Spleen (tissue), 11 donors: ENCODE results near the gene BMP6. TPM values are rescaled to one million over a fixed set of nuclear protein-coding genes. Genes with fewer than 3 reads are reported as not detected.

ENCODE experiments used
- DNase-seq: peaks from one replicate; pipeline ENCODE4 v3.0.0-alpha.2; 2020
- H3K27ac ChIP-seq, 8 donors: fragments of 200-600 bp; sonication (generic) in 7 of 8; 1 replicate in 4 of 8; 2 replicates in 4 of 8; pipeline versions ENCODE4 v1.5.0 to v1.8.0; 2016 to 2021; ENCODE audit warnings: inconsistent platforms in 4 of 8, mild to moderate bottlenecking in 4 of 8, moderate library complexity in 1 of 8
- H3K27me3 ChIP-seq, 7 donors: fragments of 200-600 bp; sonication (generic) in 6 of 7; replicated peaks in 1 of 7; 1 replicate in 4 of 7; 2 replicates in 3 of 7; pipeline versions ENCODE4 v1.5.0 to v1.8.0; 2016 to 2021; ENCODE audit warnings: inconsistent platforms in 3 of 7, mild to moderate bottlenecking in 1 of 7
- H3K36me3 ChIP-seq, 6 donors: fragments of 200-600 bp; sonication (generic) in 5 of 6; 1 replicate in 4 of 6; 2 replicates in 2 of 6; pipeline versions ENCODE4 v1.5.0 to v1.8.0; 2016 to 2021; ENCODE audit warnings: inconsistent platforms in 2 of 6
- H3K4me1 ChIP-seq, 6 donors: fragments of 200-600 bp; sonication (generic) in 5 of 6; 1 replicate in 3 of 6; 2 replicates in 3 of 6; pipeline versions ENCODE4 v1.5.0 to v1.8.0; 2016 to 2021; ENCODE audit warnings: inconsistent platforms in 3 of 6
- H3K4me3 ChIP-seq, 8 donors: fragments of 200-600 bp; sonication (generic) in 7 of 8; 1 replicate in 4 of 8; 2 replicates in 4 of 8; pipeline versions ENCODE4 v1.5.0 to v1.8.0; 2016 to 2021; ENCODE audit warnings: inconsistent platforms in 4 of 8, mild to moderate bottlenecking in 4 of 8, moderate library complexity in 2 of 8
- H3K9me3 ChIP-seq, 8 donors: fragments of 200-600 bp; sonication (generic) in 7 of 8; 1 replicate in 4 of 8; 2 replicates in 4 of 8; pipeline versions ENCODE4 v1.5.0 to v1.8.0; 2016 to 2021; ENCODE audit warnings: inconsistent platforms in 4 of 8
- POLR2A ChIP-seq, 3 donors: fragments of 450-650 bp; IDR thresholded peaks; one replicate each; pipeline ENCODE4 v1.5.1; 2017; ENCODE audit warnings: antibody characterized with exemption in 3 of 3, mild to moderate bottlenecking in 1 of 3
- POLR2AphosphoS5 ChIP-seq, 3 donors: sonication (generic); formaldehyde crosslinking; IDR thresholded peaks; one replicate each; pipeline ENCODE4 v1.5.1; 2017; ENCODE audit warnings: antibody characterized with exemption in 3 of 3
- WGBS, 5 donors: extraction: QIAGEN DNeasy Blood & Tissue Kit in 3 of 5; methylation state at CpG; one replicate each; pipeline versions ENCODE4 v1.1.5 to v1.1.7; 2013 to 2018; 5-methylcytosine and 5-hydroxymethylcytosine counted together
- intact Hi-C: fragments of 100-400 bp; cut with DNase I; formaldehyde crosslinking; loops from one replicate; pipeline ENCODE4 v1.15.0; 2023; ENCODE audit warnings: low total_unique reads
- polyA plus RNA-seq, 3 donors: library from polyadenylated mRNA; stranded (reverse); fragments of 200-250 nt; gene quantifications; one replicate each; pipeline ENCODE4 v1.2.1, GENCODE V29; 2013
- total RNA-seq, 7 donors: library from RNA; depleted of rRNA in 3 of 7; stranded (reverse); fragments of >200 nt in 3 of 7; fragmentation: NEBNext Ultra II Directional in 4 of 7; extraction: Animal tissue kit (Norgen Biotek cat#: 25700) in 4 of 7; gene quantifications; one replicate each; pipeline versions ENCODE4 v1.1.0 to v1.2.1, GENCODE V29; 2016 to 2021
- TF ChIP-seq, protein P1 (sequence below), 11 experiments: fragments of 200-600 bp in 7 of 11; fragments of 450-650 bp in 4 of 11; sonication (generic) in 4 of 11; IDR thresholded peaks in 8 of 11; conservative IDR thresholded peaks in 3 of 11; 1 replicate in 7 of 11; 2 replicates in 4 of 11; pipeline versions ENCODE4 v1.4.0 to v1.8.0; 2016 to 2021; ENCODE audit warnings: antibody characterized with exemption in 11 of 11, inconsistent platforms in 4 of 11, mild to moderate bottlenecking in 1 of 11
- donor health status: healthy with polysubstance abuse.
- donor health status: DM: no; HTN: no; CAD: no; lungs with moderate emphysema.
- donor health status: DM: no; HTN: no; CAD: no.
- donor health status: Bipolar disorder and iron deficiency.
- donor health status: healthy.
- donor health status: DM: no; HTN: no; CAD: no.
- donor health status: DM: yes; HTN: yes; CAD: no.

The BMP6 gene
- total and polyA plus RNA-seq, 10 donors: 0.58 to 6.9 (median 4.8) TPM

DNA sequence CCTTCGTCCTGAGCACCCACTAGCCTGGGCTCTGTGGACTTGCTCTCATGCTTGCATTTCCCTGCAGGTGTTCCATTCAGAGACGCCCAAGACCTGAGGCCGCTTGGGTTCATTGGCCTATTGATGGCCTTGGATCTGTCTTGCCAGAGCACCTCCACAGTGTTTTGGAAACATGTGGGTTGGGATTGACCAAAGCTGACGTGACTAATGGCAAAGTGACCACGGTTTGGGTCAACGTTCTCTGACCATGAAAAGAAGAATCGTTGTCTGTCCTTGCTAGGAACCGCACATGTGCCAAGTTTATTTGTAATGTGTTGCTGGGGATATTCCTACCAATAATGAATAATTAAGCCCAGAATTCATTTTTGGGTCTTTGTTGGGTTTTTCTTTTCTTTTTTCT, 29.8 kb upstream of the BMP6 start:
- 90 to 97% (median 93%) methylated on average over 8 of the region's 8 CpGs for WGBS, 5 donors
- intact Hi-C loops: no loop called here
- no peak overlapping the region for H3K4me3 ChIP-seq
- H3K4me1 ChIP-seq: peaks cover 0 to 12% (median 3%) of the 10 kb centered on the region in 6 donors
- no peaks in the 10 kb centered on the region for H3K36me3 ChIP-seq
- H3K9me3 ChIP-seq: no peaks in the 10 kb centered on the region
- no peak for TF ChIP-seq POLR2AphosphoS5 (IDR thresholded peaks at IDR 0.05)
- TF ChIP-seq, protein P1, sequence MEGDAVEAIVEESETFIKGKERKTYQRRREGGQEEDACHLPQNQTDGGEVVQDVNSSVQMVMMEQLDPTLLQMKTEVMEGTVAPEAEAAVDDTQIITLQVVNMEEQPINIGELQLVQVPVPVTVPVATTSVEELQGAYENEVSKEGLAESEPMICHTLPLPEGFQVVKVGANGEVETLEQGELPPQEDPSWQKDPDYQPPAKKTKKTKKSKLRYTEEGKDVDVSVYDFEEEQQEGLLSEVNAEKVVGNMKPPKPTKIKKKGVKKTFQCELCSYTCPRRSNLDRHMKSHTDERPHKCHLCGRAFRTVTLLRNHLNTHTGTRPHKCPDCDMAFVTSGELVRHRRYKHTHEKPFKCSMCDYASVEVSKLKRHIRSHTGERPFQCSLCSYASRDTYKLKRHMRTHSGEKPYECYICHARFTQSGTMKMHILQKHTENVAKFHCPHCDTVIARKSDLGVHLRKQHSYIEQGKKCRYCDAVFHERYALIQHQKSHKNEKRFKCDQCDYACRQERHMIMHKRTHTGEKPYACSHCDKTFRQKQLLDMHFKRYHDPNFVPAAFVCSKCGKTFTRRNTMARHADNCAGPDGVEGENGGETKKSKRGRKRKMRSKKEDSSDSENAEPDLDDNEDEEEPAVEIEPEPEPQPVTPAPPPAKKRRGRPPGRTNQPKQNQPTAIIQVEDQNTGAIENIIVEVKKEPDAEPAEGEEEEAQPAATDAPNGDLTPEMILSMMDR (IDR thresholded peaks at IDR 0.05 in 8 of 11, conservative IDR thresholded peaks at IDR 0.05 in 3 of 11): no peak
- TF ChIP-seq POLR2A (IDR thresholded peaks at IDR 0.05): no peak
- no peak for DNase-seq
- H3K27me3 ChIP-seq: peaks cover 0 to 20% (median 0%) of the 10 kb centered on the region in 7 donors
- no peak overlapping the region for H3K27ac ChIP-seq

DNA sequence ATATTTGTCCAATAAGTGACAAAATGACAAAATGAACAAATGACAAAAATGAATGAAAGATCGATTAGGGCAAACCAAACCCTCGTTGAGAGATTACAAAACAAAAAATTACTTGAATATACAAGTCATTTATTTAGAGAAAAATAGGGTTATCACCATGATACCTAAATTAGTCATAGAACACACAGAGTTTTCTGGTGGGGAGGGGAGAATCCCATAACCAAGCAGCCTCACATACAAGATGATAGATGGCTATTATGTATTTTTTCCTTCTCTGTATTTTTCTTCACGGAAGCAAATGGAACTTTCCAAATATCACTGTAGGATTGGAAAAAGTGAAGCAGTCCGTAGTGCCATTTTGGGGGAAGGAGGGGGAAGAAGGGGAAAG, 28.5 kb upstream of the BMP6 start:
- H3K27ac ChIP-seq: peak overlapping the region in 7 of 8 donors; percentile 61 to 88 (median 77)
- no peaks in the 10 kb centered on the region for H3K36me3 ChIP-seq
- H3K4me3 ChIP-seq: peak overlapping the region in 1 of 8 donors; percentile 50
- intact Hi-C loops: no loop called here
- H3K27me3 ChIP-seq: peaks cover 0 to 6% (median 0%) of the 10 kb centered on the region in 7 donors
- peaks cover 0 to 12% (median 3%) of the 10 kb centered on the region in 6 donors for H3K4me1 ChIP-seq
- WGBS, 5 donors: 58 to 68% (median 64%) methylated on average over 4 of the region's 4 CpGs
- no peaks in the 10 kb centered on the region for H3K9me3 ChIP-seq
- DNase-seq: no peak
- TF ChIP-seq POLR2AphosphoS5 (IDR thresholded peaks at IDR 0.05) (no peak), POLR2A (IDR thresholded peaks at IDR 0.05) (no peak)
- TF ChIP-seq, protein P1 (IDR thresholded peaks at IDR 0.05 in 8 of 11, conservative IDR thresholded peaks at IDR 0.05 in 3 of 11): no peak

DNA sequence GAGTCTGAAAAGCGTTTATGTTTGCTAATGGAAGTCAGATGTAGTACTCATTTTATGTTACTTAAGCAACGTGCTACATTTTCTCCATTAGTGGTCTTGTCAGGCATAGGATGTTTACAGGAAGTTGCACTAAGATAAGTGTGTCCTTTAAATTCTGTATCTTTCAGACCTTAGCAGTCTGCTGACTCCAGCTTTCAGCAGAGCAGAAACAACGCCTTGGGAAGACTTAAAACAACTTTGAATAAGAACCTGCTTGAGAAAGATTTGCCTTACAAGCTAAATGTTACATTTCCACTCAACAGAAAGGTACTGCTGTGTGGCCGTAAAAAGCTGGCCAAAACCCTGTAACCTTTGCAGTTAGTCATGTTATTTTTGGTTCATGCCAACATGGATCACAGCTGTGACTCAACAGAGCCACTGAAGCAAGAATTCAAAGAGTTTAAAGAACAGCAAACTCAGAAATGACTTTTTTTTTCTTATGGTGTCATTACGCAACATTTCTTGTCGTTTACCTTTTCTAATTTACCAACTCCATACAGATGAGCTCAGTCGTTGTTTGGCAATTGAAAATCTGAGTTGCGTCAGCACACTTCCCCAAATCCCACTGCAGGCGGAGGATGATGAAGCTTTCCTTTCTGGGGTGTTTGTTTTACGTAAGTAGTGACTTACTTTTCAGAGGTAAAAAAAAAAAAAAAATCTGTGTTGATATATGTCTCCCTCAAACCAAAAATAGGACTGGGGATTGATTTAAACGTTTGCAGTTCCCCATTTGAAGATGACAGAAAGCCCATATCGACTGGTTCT, 27.9 kb upstream of the BMP6 start:
- Histone ChIP-seq H3K4me3 (peak overlapping the region in 1 of 8 donors; percentile 50), H3K4me1 (peaks cover 0 to 12% (median 3%) of the 10 kb centered on the region in 6 donors), H3K27ac (peak overlapping the region in 7 of 8 donors; percentile 61 to 88 (median 77)), H3K36me3 (no peaks in the 10 kb centered on the region), H3K9me3 (no peaks in the 10 kb centered on the region), H3K27me3 (peaks cover 0 to 6% (median 0%) of the 10 kb centered on the region in 7 donors)
- no peak for DNase-seq
- intact Hi-C loops: no loop called here
- whole genome bisulfite sequencing, 5 donors: 21 to 35% (median 26%) methylated on average over 12 of the region's 12 CpGs
- TF ChIP-seq, protein P1 (IDR thresholded peaks at IDR 0.05 in 8 of 11, conservative IDR thresholded peaks at IDR 0.05 in 3 of 11): no peak
- TF ChIP-seq POLR2A (IDR thresholded peaks at IDR 0.05) (no peak), POLR2AphosphoS5 (IDR thresholded peaks at IDR 0.05) (peak in 1 of 3 donors; percentile 50)

DNA sequence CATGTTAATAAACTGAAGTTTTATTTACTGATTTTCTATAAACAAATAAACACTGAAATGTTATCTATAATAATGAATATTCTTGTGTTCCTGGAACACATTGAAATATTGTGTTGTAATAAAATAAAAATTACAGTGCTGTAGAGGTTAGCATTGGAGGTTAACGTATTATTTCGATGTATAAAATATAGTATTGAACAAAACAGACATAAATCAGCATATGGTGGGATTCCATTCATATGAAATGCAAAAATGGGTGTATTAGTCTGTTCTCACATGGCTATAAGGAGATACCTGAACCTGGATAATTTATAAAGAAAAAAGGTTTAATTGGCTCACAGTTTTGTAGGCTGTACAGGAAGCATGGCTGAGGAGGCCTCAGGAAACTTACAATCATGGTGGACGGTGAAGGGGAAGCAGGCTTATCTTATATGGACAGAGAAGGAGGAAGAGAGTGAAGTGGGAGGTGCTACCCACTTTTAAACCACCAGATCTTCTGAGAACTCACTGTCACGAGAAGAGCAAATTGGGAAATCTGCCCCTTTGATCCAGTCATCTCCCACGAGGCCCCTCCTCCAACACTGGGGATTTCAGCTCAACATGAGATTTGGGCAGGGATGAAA, 24.6 kb upstream of the BMP6 start:
- Histone ChIP-seq H3K4me1 (peaks cover 0 to 12% (median 3%) of the 10 kb centered on the region in 6 donors), H3K36me3 (no peaks in the 10 kb centered on the region), H3K27ac (peak overlapping the region in 1 of 8 donors; percentile 22), H3K9me3 (no peaks in the 10 kb centered on the region), H3K4me3 (no peak overlapping the region), H3K27me3 (no peaks in the 10 kb centered on the region)
- DNase-seq: no peak
- TF ChIP-seq POLR2AphosphoS5 (IDR thresholded peaks at IDR 0.05) (no peak), POLR2A (IDR thresholded peaks at IDR 0.05) (no peak)
- TF ChIP-seq, protein P1 (IDR thresholded peaks at IDR 0.05 in 8 of 11, conservative IDR thresholded peaks at IDR 0.05 in 3 of 11): no peak
- 55 to 65% (median 61%) methylated on average over 5 of the region's 5 CpGs for WGBS, 5 donors
- intact Hi-C loops: no loop called here
